Neural cell (in vitro differentiated cells): ENCODE data around the gene URI1. TPM values are rescaled to one million over a fixed set of nuclear protein-coding genes. Genes with fewer than 3 reads are reported as not detected.

Experiments used
- H2AFZ ChIP-seq: fragments of 200-600, 300-800 bp; sonication (generic), shearing (Covaris generic); 2 replicates; pipeline ENCODE4 v1.6.0; 2014; ENCODE audit warnings: low read depth, mild to moderate bottlenecking, antibody characterized with exemption, low read length, moderate library complexity
- H3F3A ChIP-seq: fragments of 200-600 bp; shearing (Covaris generic); 2 replicates; pipeline ENCODE4 v1.6.1; 2016; ENCODE audit warnings: mild to moderate bottlenecking, moderate library complexity, mixed read lengths, antibody characterized with exemption, low read length; ENCODE audit not compliant: insufficient read depth, poor library complexity, severe bottlenecking
- H3K27ac ChIP-seq: fragments of 200-600, 300-800 bp; sonication (generic), shearing (Covaris generic); 2 replicates; pipeline ENCODE4 v1.5.1; 2014; ENCODE audit warnings: mild to moderate bottlenecking, low read length, moderate library complexity
- H3K27me3 ChIP-seq: fragments of 300-800, 200-600 bp; sonication (generic), shearing (Covaris generic); 2 replicates; pipeline ENCODE4 v1.6.0; 2014; ENCODE audit warnings: mild to moderate bottlenecking, low read depth, low read length, moderate library complexity; ENCODE audit not compliant: insufficient read depth
- H3K36me3 ChIP-seq: fragments of 300-800, 200-600 bp; sonication (generic), shearing (Covaris generic); 2 replicates; pipeline ENCODE4 v1.5.1; 2014; ENCODE audit warnings: mild to moderate bottlenecking, antibody characterized with exemption, low read length, moderate library complexity; ENCODE audit not compliant: insufficient read depth
- H3K4me2 ChIP-seq: fragments of 300-800, 200-600 bp; sonication (generic), shearing (Covaris generic); 2 replicates; pipeline ENCODE4 v1.6.0; 2014; ENCODE audit warnings: mild to moderate bottlenecking, low read length
- H3K4me3 ChIP-seq: fragments of 300-800, 200-600 bp; sonication (generic), shearing (Covaris generic); 2 replicates; pipeline ENCODE4 v1.5.1; 2014; ENCODE audit warnings: mild to moderate bottlenecking, low read length, moderate library complexity
- H3K79me2 ChIP-seq: fragments of 200-600 bp; shearing (Covaris generic); replicated peaks from 2 replicates; pipeline ENCODE4 v1.6.0; 2014; ENCODE audit warnings: mild to moderate bottlenecking, low read length, moderate library complexity; ENCODE audit not compliant: insufficient read depth
- H3K9ac ChIP-seq: fragments of 300-800, 200-600 bp; sonication (generic), shearing (Covaris generic); 2 replicates; pipeline ENCODE4 v1.6.1; 2016; ENCODE audit warnings: mild to moderate bottlenecking, low read length, mixed read lengths
- H3K9me2 ChIP-seq: fragments of 200-600 bp; shearing (Covaris generic); 2 replicates; pipeline ENCODE4 v1.6.1; 2016; ENCODE audit warnings: mild to moderate bottlenecking, low read length, mixed read lengths; ENCODE audit not compliant: insufficient read depth
- H3K9me3 ChIP-seq: fragments of 200-600, 300-800 bp; sonication (generic), shearing (Covaris generic); 2 replicates; pipeline ENCODE4 v1.6.1; 2016; ENCODE audit warnings: mild to moderate bottlenecking, mixed run types, low read length, moderate library complexity, mixed read lengths
- H4K20me1 ChIP-seq: fragments of 200-600 bp; shearing (Covaris generic); 2 replicates; pipeline ENCODE4 v1.6.1; 2016; ENCODE audit warnings: mild to moderate bottlenecking, mixed run types; ENCODE audit not compliant: insufficient read depth
- EP300 ChIP-seq: fragments of 450-650 bp; conservative IDR thresholded peaks from 2 replicates; pipeline ENCODE4 v1.6.1; 2014; ENCODE audit warnings: antibody characterized with exemption, mild to moderate bottlenecking, moderate library complexity; ENCODE audit not compliant: poor library complexity, severe bottlenecking
- EZH2 ChIP-seq: fragments of 200-600, 300-800 bp; shearing (Covaris generic), sonication (generic); IDR thresholded peaks from 2 replicates; pipeline ENCODE4 v1.6.1; 2014; ENCODE audit warnings: antibody characterized with exemption, low read length, borderline replicate concordance, mild to moderate bottlenecking; ENCODE audit not compliant: insufficient read depth, poor library complexity, severe bottlenecking
- MXI1 ChIP-seq: fragments of 450-650 bp; conservative IDR thresholded peaks from 2 replicates; pipeline ENCODE4 v1.6.1; 2014; ENCODE audit warnings: antibody characterized with exemption, mild to moderate bottlenecking; ENCODE audit not compliant: poor library complexity, severe bottlenecking
- POLR2AphosphoS5 ChIP-seq: IDR thresholded peaks from 2 replicates; pipeline ENCODE4 v1.6.1; 2012
- RAD21 ChIP-seq: fragments of 450-650 bp; conservative IDR thresholded peaks from 2 replicates; pipeline ENCODE4 v1.6.1; 2014; ENCODE audit warnings: antibody characterized with exemption, mild to moderate bottlenecking, moderate library complexity
- REST ChIP-seq: IDR thresholded peaks from 2 replicates; pipeline ENCODE4 v1.6.1; 2012; ENCODE audit warnings: borderline replicate concordance
- SMC3 ChIP-seq: fragments of 450-650 bp; conservative IDR thresholded peaks from 2 replicates; pipeline ENCODE4 v1.6.1; 2014; ENCODE audit warnings: antibody characterized with exemption, mild to moderate bottlenecking, moderate library complexity; ENCODE audit not compliant: poor library complexity
- TAF1 ChIP-seq: IDR thresholded peaks from 2 replicates; pipeline ENCODE4 v1.6.1; 2012; ENCODE audit warnings: low read depth
- polyA plus RNA-seq: library from polyadenylated mRNA; depleted of rRNA; stranded (reverse); fragments of >200 nt; gene quantifications from 2 replicates; pipeline ENCODE4 v1.2.3, GENCODE V29; 2014
- TF ChIP-seq, protein P1 (sequence below): fragments of 450-650 bp; IDR thresholded peaks from 2 replicates; pipeline ENCODE4 v1.5.1; 2014; ENCODE audit warnings: antibody characterized with exemption, mild to moderate bottlenecking, moderate library complexity; ENCODE audit not compliant: poor library complexity, severe bottlenecking

Gene URI1
- polyA plus RNA-seq, 1 donor from 2014 or later = 55.4 TPM

GRCh38 chr19:30047432-30047831, 105.4 kb downstream of the URI1 start:
- H3F3A ChIP-seq = no peaks in the 10 kb centered on the region
- H3K36me3 ChIP-seq = no peaks in the 10 kb centered on the region
- H3K4me2 ChIP-seq = no peak overlapping the region
- H3K27me3 ChIP-seq = no peaks in the 10 kb centered on the region
- peak overlapping the region; percentile 60 for H3K27ac ChIP-seq
- H2AFZ ChIP-seq = no peak overlapping the region
- peak overlapping the region; percentile 13 for H3K9ac ChIP-seq
- TF ChIP-seq POLR2AphosphoS5 = peak; percentile 35
- no peak for TF ChIP-seq EZH2
- H3K9me2 ChIP-seq = no peaks in the 10 kb centered on the region
- no peaks in the 10 kb centered on the region for H4K20me1 ChIP-seq
- peak overlapping the region; percentile 38 for H3K4me3 ChIP-seq
- H3K79me2 ChIP-seq = no peaks in the 10 kb centered on the region
- H3K9me3 ChIP-seq = no peaks in the 10 kb centered on the region

GRCh38 chr19:30049226-30049625, 107.2 kb downstream of the URI1 start:
- H3K36me3 ChIP-seq = no peaks in the 10 kb centered on the region
- no peak overlapping the region for H3K4me2 ChIP-seq
- no peak overlapping the region for H3K9ac ChIP-seq
- TF ChIP-seq, protein P1, sequence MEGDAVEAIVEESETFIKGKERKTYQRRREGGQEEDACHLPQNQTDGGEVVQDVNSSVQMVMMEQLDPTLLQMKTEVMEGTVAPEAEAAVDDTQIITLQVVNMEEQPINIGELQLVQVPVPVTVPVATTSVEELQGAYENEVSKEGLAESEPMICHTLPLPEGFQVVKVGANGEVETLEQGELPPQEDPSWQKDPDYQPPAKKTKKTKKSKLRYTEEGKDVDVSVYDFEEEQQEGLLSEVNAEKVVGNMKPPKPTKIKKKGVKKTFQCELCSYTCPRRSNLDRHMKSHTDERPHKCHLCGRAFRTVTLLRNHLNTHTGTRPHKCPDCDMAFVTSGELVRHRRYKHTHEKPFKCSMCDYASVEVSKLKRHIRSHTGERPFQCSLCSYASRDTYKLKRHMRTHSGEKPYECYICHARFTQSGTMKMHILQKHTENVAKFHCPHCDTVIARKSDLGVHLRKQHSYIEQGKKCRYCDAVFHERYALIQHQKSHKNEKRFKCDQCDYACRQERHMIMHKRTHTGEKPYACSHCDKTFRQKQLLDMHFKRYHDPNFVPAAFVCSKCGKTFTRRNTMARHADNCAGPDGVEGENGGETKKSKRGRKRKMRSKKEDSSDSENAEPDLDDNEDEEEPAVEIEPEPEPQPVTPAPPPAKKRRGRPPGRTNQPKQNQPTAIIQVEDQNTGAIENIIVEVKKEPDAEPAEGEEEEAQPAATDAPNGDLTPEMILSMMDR = no peak
- TF ChIP-seq RAD21 (no peak), SMC3 (no peak), REST (no peak), MXI1 (no peak), EZH2 (no peak), EP300 (no peak), POLR2AphosphoS5 (no peak), TAF1 (no peak)
- H3K27ac ChIP-seq = peak overlapping the region; percentile 12
- no peaks in the 10 kb centered on the region for H4K20me1 ChIP-seq
- no peaks in the 10 kb centered on the region for H3K27me3 ChIP-seq
- no peak overlapping the region for H3K4me3 ChIP-seq
- H2AFZ ChIP-seq = no peak overlapping the region
- H3K79me2 ChIP-seq = no peaks in the 10 kb centered on the region
- H3K9me3 ChIP-seq = no peaks in the 10 kb centered on the region
- no peaks in the 10 kb centered on the region for H3K9me2 ChIP-seq
- H3F3A ChIP-seq = no peaks in the 10 kb centered on the region
